Stimulated activated CD8-positive, alpha-beta memory T cell treated with anti-CD3 and anti-CD28 coated beads, Interleukin-4, amount 100 ng/mL, for 1 hour (primary cell): ENCODE results near the gene LY6G5B.

ENCODE experiments used
- DNase-seq, 2 donors: peaks; one replicate each; pipeline ENCODE4 v3.0.0-alpha.2; 2020; ENCODE audit warnings: low read depth in 2 of 2, low spot score in 1 of 2

Gene LY6G5B

GRCh38 chr6:31640612-31641011 is 29.2 kb upstream of the LY6G5B start:
- no peak for DNase-seq

- DNase-seq: no peak
Measured at GRCh38 chr6:31641370-31641769, 28.4 kb upstream of the LY6G5B start.

- DNase-seq: no peak
Measured at GRCh38 chr6:31642798-31643570, 26.8 kb upstream of the LY6G5B start.

- no peak for DNase-seq
Measured at GRCh38 chr6:31643818-31644454, 25.8 kb upstream of the LY6G5B start.

GRCh38 chr6:31645325-31645724 is 24.5 kb upstream of the LY6G5B start:
- DNase-seq: no peak

- no peak for DNase-seq
Measured at GRCh38 chr6:31651602-31652191, 18.1 kb upstream of the LY6G5B start.

GRCh38 chr6:31652925-31653724 is 16.7 kb upstream of the LY6G5B start:
- peak in 1 of 2 donors; percentile 69 for DNase-seq

- no peak for DNase-seq
Measured at GRCh38 chr6:31654574-31655348, 15.0 kb upstream of the LY6G5B start.

- DNase-seq: no peak
Measured at GRCh38 chr6:31655349-31656237, 14.2 kb upstream of the LY6G5B start, which contains the start of gene APOM. Gene APOM (plus strand): TSS chr6:31655894. CDS start chr6:31655967, 73 bp downstream.

GRCh38 chr6:31657406-31658157 is 12.2 kb upstream of the LY6G5B start:
- DNase-seq: no peak

GRCh38 chr6:31658158-31658688 is 11.6 kb upstream of the LY6G5B start:
- DNase-seq: no peak

GRCh38 chr6:31658983-31659648 is 10.7 kb upstream of the LY6G5B start:
- DNase-seq: no peak

- no peak for DNase-seq
Measured at GRCh38 chr6:31659649-31660380, 10.0 kb upstream of the LY6G5B start.

GRCh38 chr6:31660381-31661261 is 9.2 kb upstream of the LY6G5B start, which contains the start of gene C6orf47:
Gene C6orf47 (minus strand): TSS chr6:31660778. CDS start chr6:31659947, 831 bp downstream.
- DNase-seq: peak; percentile 59 to 66

- DNase-seq: no peak
Measured at GRCh38 chr6:31661262-31662123, 8.3 kb upstream of the LY6G5B start.
